IMR-90 (cell line): ENCODE data around the gene LAMA2.

Experiments
- BHLHE40 ChIP-seq: fragments of 150-350 bp; IDR thresholded peaks from 2 replicates; pipeline ENCODE4 v1.6.1; 2016; ENCODE audit warnings: mild to moderate bottlenecking, low read depth, low read length
- CTCF ChIP-seq: conservative IDR thresholded peaks from 2 replicates; pipeline ENCODE4 v1.5.1; 2012; ENCODE audit warnings: mild to moderate bottlenecking, low read depth, low read length, improper control_type of control experiment
- MAFK ChIP-seq: IDR thresholded peaks from 2 replicates; pipeline ENCODE4 v1.6.1; 2012; ENCODE audit warnings: low read depth, low read length, improper control_type of control experiment
- MAZ ChIP-seq: IDR thresholded peaks from 2 replicates; pipeline ENCODE4 v1.6.1; 2012; ENCODE audit warnings: low read depth, mild to moderate bottlenecking, low read length, improper control_type of control experiment, moderate library complexity, borderline replicate concordance
- MXI1 ChIP-seq: IDR thresholded peaks from 2 replicates; pipeline ENCODE4 v1.6.1; 2012; ENCODE audit warnings: low read depth, mild to moderate bottlenecking, low read length, moderate library complexity, borderline replicate concordance
- POLR2A ChIP-seq: IDR thresholded peaks from 2 replicates; pipeline ENCODE4 v1.6.1; 2012; ENCODE audit warnings: mild to moderate bottlenecking, low read depth, low read length
- RAD21 ChIP-seq: IDR thresholded peaks from 2 replicates; pipeline ENCODE4 v1.6.1; 2012; ENCODE audit warnings: low read length, improper control_type of control experiment
- RCOR1 ChIP-seq: IDR thresholded peaks from 2 replicates; pipeline ENCODE4 v1.6.1; 2012; ENCODE audit warnings: mild to moderate bottlenecking, low read length, improper control_type of control experiment; ENCODE audit not compliant: insufficient replicate concordance
- RFX5 ChIP-seq: IDR thresholded peaks from 2 replicates; pipeline ENCODE4 v1.8.0; 2012; ENCODE audit warnings: low read depth, mild to moderate bottlenecking, low read length, moderate library complexity
- USF2 ChIP-seq: fragments of 150-350 bp; IDR thresholded peaks from 2 replicates; pipeline ENCODE4 v1.6.1; 2017; ENCODE audit warnings: mild to moderate bottlenecking, antibody characterized with exemption, low read length, low read depth

GRCh38 chr6:128990360-128990759 is 107.4 kb downstream of the LAMA2 start:
- TF ChIP-seq CTCF (no peak), MXI1 (no peak), USF2 (no peak), POLR2A (no peak), BHLHE40 (no peak), MAFK (no peak), RCOR1 (no peak), RAD21 (no peak), RFX5 (no peak), MAZ (no peak)
